Activated CD8-positive, alpha-beta memory T cell treated with anti-CD3 and anti-CD28 coated beads, Interleukin-2, amount 50 U/mL, for 4 hours (primary cell): ENCODE measurements around the gene WDR86.

Experiments
- DNase-seq: peaks from one replicate; pipeline ENCODE4 v3.0.0-alpha.2; 2020

WDR86 gene

GRCh38 chr7:151378011-151378410 is 31.8 kb downstream of the WDR86 start:
- DNase-seq = no peak

DNA sequence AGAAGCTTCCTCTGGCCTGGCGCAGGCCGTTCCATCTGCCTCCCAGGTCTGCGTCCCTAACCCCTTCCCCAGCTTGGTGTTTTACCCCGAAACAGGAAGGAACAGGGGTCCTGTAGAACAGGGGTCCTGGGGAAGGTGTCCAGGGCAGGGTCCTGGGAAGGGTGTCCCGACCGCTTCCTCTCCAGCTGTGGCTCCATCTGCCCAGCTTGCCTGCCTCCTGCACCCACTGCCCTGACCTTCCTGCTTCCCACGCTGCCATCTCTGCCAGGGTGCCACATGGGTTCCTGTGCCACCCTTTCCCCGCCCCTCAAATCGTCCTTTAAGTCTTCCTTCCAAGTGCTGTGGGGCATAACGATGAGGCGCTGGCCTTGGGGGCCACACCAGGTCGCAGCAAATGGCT is 32.4 kb downstream of the WDR86 start:
- no peak for DNase-seq

- DNase-seq = no peak
Measured at GRCh38 chr7:151376218-151376902, 33.5 kb downstream of the WDR86 start.

DNA sequence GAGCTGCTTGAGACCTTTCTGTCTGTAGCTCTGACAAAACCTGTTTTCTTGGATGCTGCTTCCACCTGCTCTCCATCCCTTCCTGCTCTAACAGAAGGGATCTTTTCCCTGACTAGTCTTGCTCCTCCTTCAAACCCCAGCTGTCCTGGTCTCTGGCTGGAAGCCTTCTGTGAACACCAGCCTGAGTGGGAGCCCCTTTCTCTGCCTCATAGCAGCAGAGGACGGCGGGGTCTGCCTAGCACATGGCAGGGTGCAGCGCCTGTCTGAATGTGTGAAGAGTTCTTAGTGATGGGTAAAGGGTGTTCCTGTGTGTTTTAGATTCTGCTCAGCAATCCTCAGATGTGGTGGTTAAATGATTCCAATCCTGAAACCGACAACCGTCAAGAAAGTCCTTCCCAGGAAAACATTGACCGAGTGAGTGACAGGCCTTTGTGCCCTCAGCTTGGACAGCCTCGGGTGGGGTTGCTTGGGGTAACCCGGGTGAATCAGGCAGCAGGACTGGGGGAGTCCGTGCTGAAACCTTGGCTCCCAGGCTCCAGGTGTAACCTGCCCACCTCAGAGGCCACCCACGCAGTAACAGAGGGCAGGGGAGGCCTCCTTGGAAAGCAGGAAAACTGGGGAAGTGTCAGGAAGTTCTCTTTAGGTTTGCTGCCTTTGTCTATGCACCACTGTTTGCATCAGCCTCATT is 34.2 kb downstream of the WDR86 start:
- no peak for DNase-seq

- no peak for DNase-seq
Measured at GRCh38 chr7:151374726-151375125, 35.1 kb downstream of the WDR86 start.

DNA sequence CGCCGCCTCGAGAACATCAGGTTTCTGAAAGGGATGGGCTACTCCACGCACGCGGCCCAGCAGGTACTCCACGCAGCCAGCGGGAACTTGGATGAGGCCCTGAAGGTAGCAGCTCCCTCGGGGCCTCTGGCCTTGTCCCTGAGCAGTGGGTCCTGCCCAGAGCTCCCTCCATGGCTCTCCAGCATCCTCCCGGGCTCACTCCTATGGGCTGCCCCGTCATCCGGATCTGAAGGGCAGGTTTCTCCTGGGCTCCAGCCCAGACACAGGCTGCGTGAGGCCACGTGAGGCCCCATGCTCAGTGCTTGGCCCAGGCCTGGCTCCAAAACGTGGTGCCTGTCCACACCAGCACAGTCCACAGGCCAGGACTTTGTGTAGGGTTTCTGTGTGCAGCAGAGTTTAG is 35.7 kb downstream of the WDR86 start:
- no peak for DNase-seq

DNA sequence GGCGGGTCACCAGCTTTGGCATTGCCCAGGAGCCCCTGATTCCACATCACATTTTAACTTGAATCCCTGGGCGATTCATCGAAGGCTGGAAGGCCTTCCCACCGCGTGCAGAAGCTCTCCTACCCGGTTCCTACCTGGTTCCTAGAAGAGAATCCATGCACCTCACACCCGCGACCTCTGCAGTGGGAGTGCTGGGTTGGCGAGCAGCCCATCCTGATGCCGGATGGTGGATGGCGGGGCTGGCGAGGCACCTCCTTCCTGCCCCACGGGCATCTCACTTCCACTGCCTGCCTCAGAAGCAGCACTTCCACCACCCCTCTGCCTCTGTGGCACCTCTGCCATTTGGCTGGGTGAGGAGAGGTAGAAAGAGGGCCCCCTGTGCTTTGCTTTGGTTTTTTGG is 36.2 kb downstream of the WDR86 start:
- no peak for DNase-seq

DNA sequence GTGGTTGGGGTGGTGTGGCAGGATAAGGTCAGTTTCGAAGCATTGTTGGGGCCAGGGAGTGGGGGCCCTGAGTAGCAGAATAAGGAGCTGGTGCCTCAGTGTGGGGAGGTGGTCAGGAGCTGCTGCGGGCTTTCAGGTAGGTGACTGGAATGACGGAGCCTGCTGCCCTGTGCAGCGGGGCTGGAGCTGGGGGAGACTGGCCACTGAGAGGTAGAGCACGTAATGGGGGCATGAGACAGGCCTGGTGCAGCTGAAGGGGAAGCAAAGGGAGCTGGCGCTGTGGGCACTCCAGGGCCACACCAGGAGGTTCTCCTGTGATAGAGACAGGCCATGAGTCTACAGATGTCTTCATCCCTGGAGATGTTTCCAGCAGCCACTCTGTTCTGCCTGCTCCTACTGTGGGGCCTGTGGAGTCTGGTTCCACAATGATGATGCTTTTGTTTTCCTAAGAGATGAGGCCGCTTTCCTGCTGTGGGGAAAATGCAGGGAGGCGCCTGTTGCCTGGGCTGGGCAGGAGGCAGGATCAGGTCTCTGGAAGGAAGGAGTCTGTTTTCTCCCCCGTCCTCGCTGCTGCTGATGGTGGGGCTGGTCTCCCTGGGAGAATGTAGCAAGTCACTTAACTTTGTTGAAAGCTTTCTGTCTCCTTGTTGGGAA is 37.1 kb downstream of the WDR86 start:
- no peak for DNase-seq

DNA sequence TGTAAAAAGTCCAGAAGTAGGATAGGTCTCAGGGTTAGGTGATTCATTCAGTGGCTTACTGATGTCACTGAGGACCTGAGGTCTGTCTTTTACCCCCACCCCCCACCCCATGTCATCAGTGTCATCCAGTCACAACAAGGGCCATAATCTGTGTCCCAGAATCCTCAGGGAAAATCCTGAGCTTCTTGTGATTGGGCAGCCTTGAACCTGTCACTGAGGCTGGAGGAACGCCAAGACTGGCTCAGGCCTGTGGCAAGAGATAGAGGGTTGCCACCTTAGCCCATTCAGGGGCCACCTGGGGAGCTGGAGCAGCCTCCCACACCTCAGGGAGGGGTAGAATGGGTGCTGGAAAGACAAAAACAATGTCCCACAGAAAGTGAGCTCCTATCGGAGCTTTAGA is 38.6 kb downstream of the WDR86 start:
- no peak for DNase-seq

GRCh38 chr7:151368136-151368571 is 41.7 kb downstream of the WDR86 start:
- DNase-seq = peak; percentile 78

GRCh38 chr7:151367284-151367683 is 42.6 kb downstream of the WDR86 start:
- no peak for DNase-seq

GRCh38 chr7:151366880-151367222 is 43.0 kb downstream of the WDR86 start:
- no peak for DNase-seq

- no peak for DNase-seq
Measured at GRCh38 chr7:151366166-151366879, 43.5 kb downstream of the WDR86 start.

DNA sequence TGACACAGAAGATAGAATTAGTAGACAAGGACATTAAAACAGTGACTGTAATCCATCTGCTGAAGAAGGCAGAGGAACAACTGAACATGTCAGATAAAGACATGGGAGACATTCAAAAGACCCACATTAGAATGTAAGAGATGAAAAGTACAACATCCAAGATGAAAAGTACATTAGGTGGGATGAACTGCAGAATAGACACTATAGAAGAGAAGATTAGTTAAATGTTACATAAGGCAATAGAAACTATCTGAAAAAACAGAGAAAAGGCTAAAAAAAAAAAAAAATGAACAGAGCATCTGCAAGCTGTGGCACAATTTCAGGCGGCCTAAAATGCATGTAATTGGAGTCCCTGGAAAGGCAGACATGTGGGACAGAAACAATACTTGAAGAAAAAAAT is 46.7 kb downstream of the WDR86 start:
- DNase-seq = no peak

GRCh38 chr7:151361193-151361959 is 48.5 kb downstream of the WDR86 start:
- no peak for DNase-seq

DNA sequence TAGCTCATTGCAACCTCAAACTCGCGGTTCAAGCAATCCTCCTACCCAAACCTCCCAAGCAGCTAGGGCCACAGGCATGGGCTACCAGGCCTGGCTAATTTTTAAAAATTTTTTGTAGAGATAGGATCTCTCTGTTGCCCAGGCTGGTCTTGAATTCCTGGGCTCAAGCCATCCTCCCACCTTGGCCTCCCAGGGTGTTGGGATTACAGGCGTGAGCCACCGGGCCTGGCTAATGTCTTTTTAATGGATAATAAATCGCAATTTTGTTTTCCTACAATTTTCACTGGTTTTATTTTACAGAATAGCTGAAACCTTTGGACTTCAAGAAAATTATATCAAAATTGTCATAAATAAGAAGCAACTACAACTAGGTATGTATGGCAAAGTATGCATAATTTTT is 57.3 kb downstream of the WDR86 start:
- DNase-seq = no peak

DNA sequence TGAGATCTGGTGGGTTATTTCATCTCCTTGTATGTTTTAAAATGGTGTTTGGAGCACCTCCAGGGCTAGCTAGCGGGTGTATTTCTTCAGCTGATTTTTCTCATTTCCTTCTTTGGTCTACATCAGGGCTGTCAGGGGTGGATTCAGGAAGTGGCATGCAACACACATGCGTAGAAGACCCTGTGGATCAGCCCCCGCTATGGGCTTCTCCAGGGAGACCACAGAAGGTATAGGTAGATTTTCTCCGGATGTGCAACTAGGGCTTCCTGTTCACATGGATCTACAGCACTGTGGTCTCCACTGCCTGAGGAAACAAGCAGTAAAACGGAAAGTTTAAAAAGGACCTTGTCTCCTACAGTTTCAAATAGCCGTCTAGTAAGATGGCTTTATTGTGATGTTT is 57.9 kb downstream of the WDR86 start:
- peak; percentile 31 for DNase-seq

DNA sequence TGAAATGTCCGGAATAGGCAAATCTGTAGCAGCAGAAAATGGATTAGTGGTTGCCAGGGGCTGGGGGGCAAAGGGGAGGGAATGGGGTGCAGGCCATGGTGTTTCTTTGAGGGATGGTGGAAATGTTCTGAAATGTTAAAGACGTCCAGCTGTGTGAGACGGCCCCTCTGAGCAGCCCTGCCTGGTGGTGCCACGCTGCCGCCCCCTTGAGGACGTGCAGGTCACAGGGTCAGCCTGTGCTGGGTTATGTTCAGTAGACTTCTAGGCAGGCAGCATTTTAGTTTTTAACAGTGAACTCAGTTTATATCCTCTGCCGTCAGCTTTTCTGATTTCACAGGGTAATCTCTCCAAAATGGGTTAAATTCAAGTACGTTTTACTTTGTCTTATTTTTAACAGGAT is 58.8 kb downstream of the WDR86 start:
- peak; percentile 53 for DNase-seq

DNA sequence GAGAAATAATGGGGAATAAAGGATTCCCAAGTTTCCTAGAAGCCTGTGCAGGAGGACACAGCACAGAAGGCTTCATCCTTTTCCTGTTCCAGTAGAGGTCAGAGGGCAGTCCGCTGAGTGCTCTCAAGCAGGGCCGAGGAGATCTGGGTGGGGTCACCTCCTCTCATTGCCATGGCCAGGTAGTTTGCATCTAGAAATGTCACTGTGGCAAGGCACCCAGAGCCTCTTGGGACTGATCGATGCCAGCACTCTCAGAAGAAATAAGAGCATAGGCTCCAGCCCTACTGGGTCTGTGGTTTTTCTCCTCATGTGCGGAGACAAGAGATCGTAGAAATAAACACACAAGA is 60.4 kb downstream of the WDR86 start:
- DNase-seq = no peak

DNA sequence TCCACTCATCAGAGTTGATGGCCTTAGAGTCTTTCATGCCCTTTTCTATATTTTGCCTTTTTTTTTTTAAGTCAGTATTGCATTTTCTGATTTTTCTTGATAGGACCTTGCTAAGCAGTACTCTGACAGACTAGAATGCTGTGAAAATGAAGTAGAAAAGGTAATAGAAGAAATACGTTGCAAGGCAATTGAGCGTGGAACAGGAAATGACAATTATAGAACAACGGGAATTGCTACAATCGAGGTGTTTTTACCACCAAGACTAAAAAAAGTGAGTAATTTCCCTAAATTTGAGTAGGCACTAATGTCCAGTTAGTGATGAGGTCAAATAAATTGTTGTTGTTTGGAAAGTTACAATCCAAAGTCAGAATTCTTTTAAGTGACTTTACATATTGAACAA is 60.9 kb downstream of the WDR86 start:
- DNase-seq = no peak

DNA sequence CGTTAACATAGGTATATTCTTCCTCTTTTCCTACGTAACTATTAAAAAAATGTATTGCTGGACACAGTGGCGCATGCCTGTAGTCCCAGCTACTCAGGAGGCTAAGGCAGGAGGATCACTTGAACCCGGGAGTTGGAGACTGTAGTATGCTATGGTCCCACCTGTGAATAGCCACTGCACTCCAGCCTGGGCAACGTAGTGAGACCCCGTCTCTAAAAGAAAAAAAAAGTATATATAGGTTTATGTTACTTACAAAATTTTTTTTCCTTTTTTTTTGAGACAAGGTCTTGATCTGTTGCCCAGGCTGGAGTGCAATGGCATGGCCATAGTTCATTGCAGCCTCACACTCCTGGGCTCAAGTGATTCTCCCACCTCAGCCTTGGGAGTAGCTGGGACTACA is 62.6 kb downstream of the WDR86 start:
- no peak for DNase-seq

- no peak for DNase-seq
Measured at GRCh38 chr7:151346470-151346769, 63.4 kb downstream of the WDR86 start.
